Adrenal gland (tissue), 5 donors: Measurements from ENCODE around the gene CALHM3.

Experiments used
- POLR2A ChIP-seq, 2 donors: fragments of 450-650 bp; IDR thresholded peaks; one replicate each; pipeline ENCODE4 v1.6.1; 2017; ENCODE audit warnings: antibody characterized with exemption in 2 of 2, mild to moderate bottlenecking in 2 of 2, moderate library complexity in 1 of 2
- TF ChIP-seq, protein P1 (sequence below), 6 experiments: fragments of 450-650 bp in 4 of 6; fragments of 200-600 bp in 2 of 6; sonication (generic) in 1 of 6; IDR thresholded peaks; 1 replicate in 5 of 6; 2 replicates in 1 of 6; pipeline versions ENCODE4 v1.5.1 to v1.8.0; 2016 to 2021; ENCODE audit warnings: antibody characterized with exemption in 6 of 6, mild to moderate bottlenecking in 2 of 6, moderate library complexity in 1 of 6
- donor health status: DM: no; HTN: no; CAD: no.

DNA sequence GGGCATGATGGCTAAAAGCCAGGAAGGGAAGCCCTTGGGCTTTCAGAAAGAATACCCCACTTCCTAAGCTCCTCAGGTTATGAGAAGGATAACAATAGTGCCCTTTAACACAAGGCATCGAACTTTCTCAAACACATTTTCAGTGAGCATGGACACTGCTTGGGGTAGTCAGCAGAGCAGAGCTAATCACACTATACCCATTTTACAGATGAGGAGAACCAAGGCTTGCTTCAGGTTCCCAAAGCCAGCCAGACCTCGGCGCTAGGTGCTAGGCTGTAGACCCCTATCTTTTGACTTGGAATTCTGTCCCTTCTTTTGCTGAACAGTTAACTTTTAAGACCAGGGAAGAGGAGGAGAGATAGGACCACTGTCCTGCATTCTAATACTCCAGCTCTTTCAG is 16.3 kb upstream of the CALHM3 start:
- TF ChIP-seq, protein P1, sequence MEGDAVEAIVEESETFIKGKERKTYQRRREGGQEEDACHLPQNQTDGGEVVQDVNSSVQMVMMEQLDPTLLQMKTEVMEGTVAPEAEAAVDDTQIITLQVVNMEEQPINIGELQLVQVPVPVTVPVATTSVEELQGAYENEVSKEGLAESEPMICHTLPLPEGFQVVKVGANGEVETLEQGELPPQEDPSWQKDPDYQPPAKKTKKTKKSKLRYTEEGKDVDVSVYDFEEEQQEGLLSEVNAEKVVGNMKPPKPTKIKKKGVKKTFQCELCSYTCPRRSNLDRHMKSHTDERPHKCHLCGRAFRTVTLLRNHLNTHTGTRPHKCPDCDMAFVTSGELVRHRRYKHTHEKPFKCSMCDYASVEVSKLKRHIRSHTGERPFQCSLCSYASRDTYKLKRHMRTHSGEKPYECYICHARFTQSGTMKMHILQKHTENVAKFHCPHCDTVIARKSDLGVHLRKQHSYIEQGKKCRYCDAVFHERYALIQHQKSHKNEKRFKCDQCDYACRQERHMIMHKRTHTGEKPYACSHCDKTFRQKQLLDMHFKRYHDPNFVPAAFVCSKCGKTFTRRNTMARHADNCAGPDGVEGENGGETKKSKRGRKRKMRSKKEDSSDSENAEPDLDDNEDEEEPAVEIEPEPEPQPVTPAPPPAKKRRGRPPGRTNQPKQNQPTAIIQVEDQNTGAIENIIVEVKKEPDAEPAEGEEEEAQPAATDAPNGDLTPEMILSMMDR (IDR thresholded peaks at IDR 0.05), result no peak
- no peak for TF ChIP-seq POLR2A (IDR thresholded peaks at IDR 0.05)
